MM.1S (cell line): ENCODE results near the gene NCAPG.
"Not testable (repeated sequence)": the region's sequence is repeated elsewhere in the genome, so short reads cannot be mapped to it uniquely, and the experiment has no call there.

Experiments used
- DNase-seq: peaks from one replicate; pipeline ENCODE4 v3.0.0-alpha.2; 2015
- H2AFZ ChIP-seq: fragments of 300-600 bp; sonication (generic); 2 replicates; pipeline ENCODE4 v1.6.0; 2016; ENCODE audit warnings: antibody characterized with exemption, low read length
- H3F3A ChIP-seq: fragments of 300-600 bp; sonication (generic); 2 replicates; pipeline ENCODE4 v1.6.1; 2016; ENCODE audit warnings: mild to moderate bottlenecking, antibody characterized with exemption, low read length, moderate library complexity, mixed read lengths; ENCODE audit not compliant: insufficient read depth
- H3K27ac ChIP-seq: fragments of 300-600 bp; sonication (generic); 2 replicates; pipeline ENCODE4 v1.5.1; 2016; ENCODE audit warnings: mild to moderate bottlenecking, low read length
- H3K27me3 ChIP-seq: fragments of 300-600 bp; sonication (generic); replicated peaks from 2 replicates; pipeline ENCODE4 v1.6.0; 2016; ENCODE audit warnings: low read length; ENCODE audit not compliant: insufficient read depth
- H3K36me3 ChIP-seq: fragments of 300-600 bp; sonication (generic); replicated peaks from 2 replicates; pipeline ENCODE4 v1.6.1; 2016; ENCODE audit warnings: mild to moderate bottlenecking, low read length, mixed read lengths; ENCODE audit not compliant: insufficient read depth
- H3K4me1 ChIP-seq: fragments of 300-600 bp; sonication (generic); 2 replicates; pipeline ENCODE4 v1.6.1; 2016; ENCODE audit warnings: low read length, mixed read lengths
- H3K4me2 ChIP-seq: fragments of 300-600 bp; sonication (generic); 2 replicates; pipeline ENCODE4 v1.6.0; 2016; ENCODE audit warnings: low read depth, low read length
- H3K4me3 ChIP-seq: fragments of 300-600 bp; sonication (generic); 2 replicates; pipeline ENCODE4 v1.5.1; 2016; ENCODE audit warnings: low read length, mixed read lengths
- H3K79me2 ChIP-seq: fragments of 300-600 bp; sonication (generic); 2 replicates; pipeline ENCODE4 v1.6.1; 2016; ENCODE audit warnings: mixed run types, low read length, mixed read lengths
- H3K9ac ChIP-seq: fragments of 300-600 bp; sonication (generic); 2 replicates; pipeline ENCODE4 v1.6.1; 2016; ENCODE audit warnings: low read length, mixed read lengths
- H3K9me2 ChIP-seq: fragments of 300-600 bp; sonication (generic); replicated peaks from 2 replicates; pipeline ENCODE4 v1.6.1; 2016; ENCODE audit warnings: mild to moderate bottlenecking, low read length, mixed read lengths; ENCODE audit not compliant: insufficient read depth
- H3K9me3 ChIP-seq: fragments of 300-600 bp; sonication (generic); replicated peaks from 2 replicates; pipeline ENCODE4 v1.6.1; 2016; ENCODE audit warnings: mild to moderate bottlenecking, low read length, mixed read lengths; ENCODE audit not compliant: insufficient read depth
- H4K20me1 ChIP-seq: fragments of 300-600 bp; sonication (generic); 2 replicates; pipeline ENCODE4 v1.6.1; 2016; ENCODE audit warnings: mild to moderate bottlenecking, low read length, moderate library complexity, mixed read lengths; ENCODE audit not compliant: insufficient read depth
- CTCF ChIP-seq: fragments of 300-600 bp; sonication (generic); IDR thresholded peaks from 2 replicates; pipeline ENCODE4 v1.5.1; 2016; ENCODE audit warnings: antibody characterized with exemption, low read length, mixed read lengths
- EZH2 ChIP-seq: fragments of 300-600 bp; sonication (generic); optimal IDR thresholded peaks from 2 replicates; pipeline ENCODE3; 2017; ENCODE audit warnings: low read depth, mild to moderate bottlenecking, antibody characterized with exemption, low read length, mixed read lengths
- EZH2phosphoT487 ChIP-seq: fragments of 300-600 bp; sonication (generic); IDR thresholded peaks from 2 replicates; pipeline ENCODE4 v1.6.1; 2018; ENCODE audit warnings: antibody characterized with exemption, low read length

Gene NCAPG

DNA sequence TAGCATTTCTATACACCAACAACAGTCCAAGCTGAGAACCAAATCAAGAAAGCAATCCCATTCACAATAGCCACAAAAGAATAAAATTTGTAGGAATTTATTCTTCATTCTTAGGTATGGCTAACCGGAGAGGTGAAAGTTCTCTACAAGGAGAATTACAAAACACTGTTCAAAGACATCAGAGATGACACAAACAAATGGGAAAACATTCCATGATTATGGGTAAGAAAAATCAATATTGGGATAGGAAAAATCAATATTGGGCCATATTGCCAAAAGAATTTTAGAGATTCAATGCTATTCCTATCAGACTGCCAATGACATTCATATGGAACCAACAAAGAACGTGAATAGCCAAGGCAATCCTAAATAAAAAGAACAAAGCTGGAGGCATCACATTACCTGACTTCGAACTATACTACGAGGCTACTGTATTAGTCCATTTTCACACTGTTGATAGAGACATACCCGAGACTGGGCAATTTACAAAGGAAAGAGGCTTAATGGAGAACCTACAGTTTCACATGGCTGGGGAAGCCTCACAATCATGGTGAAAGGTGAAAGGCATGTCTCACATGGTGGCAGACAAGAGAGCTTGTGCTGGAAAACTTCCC, 49.1 kb downstream of the NCAPG start:
- no peaks in the 10 kb centered on the region for H3K36me3 ChIP-seq

DNA sequence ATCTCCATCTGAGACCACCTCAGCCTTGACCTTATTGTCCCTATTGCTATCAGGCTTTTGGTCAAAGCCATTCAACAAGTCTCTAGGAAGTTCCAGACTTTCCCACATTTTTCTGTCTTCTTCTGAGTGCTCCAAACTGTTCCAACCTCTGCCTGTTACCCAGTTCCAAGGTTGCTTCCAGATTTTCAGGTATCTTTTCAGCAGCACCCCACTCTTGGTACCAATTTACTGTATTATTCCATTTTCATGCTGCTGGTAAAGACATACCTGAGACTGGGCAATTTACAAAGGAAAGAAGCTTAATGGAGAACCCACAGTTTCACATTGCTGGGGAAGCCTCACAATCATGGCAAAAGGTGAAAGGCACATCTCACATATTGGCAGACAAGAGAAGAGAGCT, 51.1 kb downstream of the NCAPG start:
- DNase-seq, H3K9me2 ChIP-seq, H3K4me1 ChIP-seq, H2AFZ ChIP-seq, H3K4me2 ChIP-seq, H3K79me2 ChIP-seq, H3K27me3 ChIP-seq, H3K9ac ChIP-seq, H3K36me3 ChIP-seq, H3K9me3 ChIP-seq, H3K4me3 ChIP-seq, H4K20me1 ChIP-seq, H3F3A ChIP-seq, H3K27ac ChIP-seq: not testable (repeated sequence)

More for the DNA sequence above, 49.1 kb downstream of the NCAPG start:
- Histone ChIP-seq H3K27me3 (no peaks in the 10 kb centered on the region), H3K4me3 (no peak overlapping the region), H3K9ac (no peak overlapping the region), H3K4me1 (no peaks in the 10 kb centered on the region), H3K79me2 (no peaks in the 10 kb centered on the region), H3K9me2 (no peaks in the 10 kb centered on the region), H2AFZ (no peak overlapping the region), H3K4me2 (no peak overlapping the region), H4K20me1 (no peaks in the 10 kb centered on the region), H3K27ac (no peak overlapping the region), H3F3A (no peaks in the 10 kb centered on the region), H3K9me3 (no peaks in the 10 kb centered on the region)
- DNase-seq: no peak
- TF ChIP-seq EZH2phosphoT487 (no peak), EZH2 (no peak), CTCF (no peak)

- no peak overlapping the region for H3K4me2 ChIP-seq
- no peaks in the 10 kb centered on the region for H3K9me3 ChIP-seq
- H3K27me3 ChIP-seq: no peaks in the 10 kb centered on the region
- no peaks in the 10 kb centered on the region for H3F3A ChIP-seq
- H3K4me1 ChIP-seq: no peaks in the 10 kb centered on the region
- no peak overlapping the region for H3K9ac ChIP-seq
- no peaks in the 10 kb centered on the region for H3K79me2 ChIP-seq
- H2AFZ ChIP-seq: no peak overlapping the region
- H3K27ac ChIP-seq: no peak overlapping the region
- no peaks in the 10 kb centered on the region for H3K36me3 ChIP-seq
- H4K20me1 ChIP-seq: no peaks in the 10 kb centered on the region
- no peak overlapping the region for H3K4me3 ChIP-seq
- TF ChIP-seq CTCF (no peak), EZH2phosphoT487 (no peak), EZH2 (no peak)
- H3K9me2 ChIP-seq: no peaks in the 10 kb centered on the region
- DNase-seq: no peak
These were observed 55.1 kb downstream of the NCAPG start for GRCh38 chr4:17865866-17866363.

- H3K4me2 ChIP-seq: no peak overlapping the region
- no peaks in the 10 kb centered on the region for H4K20me1 ChIP-seq
- no peaks in the 10 kb centered on the region for H3K9me3 ChIP-seq
- DNase-seq: no peak
- H3K27me3 ChIP-seq: no peaks in the 10 kb centered on the region
- no peaks in the 10 kb centered on the region for H3F3A ChIP-seq
- no peaks in the 10 kb centered on the region for H3K36me3 ChIP-seq
- H3K9me2 ChIP-seq: no peaks in the 10 kb centered on the region
- no peak overlapping the region for H3K27ac ChIP-seq
- no peaks in the 10 kb centered on the region for H3K79me2 ChIP-seq
- TF ChIP-seq CTCF (no peak), EZH2phosphoT487 (no peak), EZH2 (no peak)
- no peaks in the 10 kb centered on the region for H3K4me1 ChIP-seq
- H3K9ac ChIP-seq: no peak overlapping the region
- no peak overlapping the region for H3K4me3 ChIP-seq
- H2AFZ ChIP-seq: no peak overlapping the region
These were observed 56.0 kb downstream of the NCAPG start for GRCh38 chr4:17866810-17867209.
